ENCODE results near the gene FRMPD4.
"Not testable (repeated sequence)": the region's sequence is repeated elsewhere in the genome, so short reads cannot be mapped to it uniquely, and the experiment has no call there.

FRMPD4 gene

DNA sequence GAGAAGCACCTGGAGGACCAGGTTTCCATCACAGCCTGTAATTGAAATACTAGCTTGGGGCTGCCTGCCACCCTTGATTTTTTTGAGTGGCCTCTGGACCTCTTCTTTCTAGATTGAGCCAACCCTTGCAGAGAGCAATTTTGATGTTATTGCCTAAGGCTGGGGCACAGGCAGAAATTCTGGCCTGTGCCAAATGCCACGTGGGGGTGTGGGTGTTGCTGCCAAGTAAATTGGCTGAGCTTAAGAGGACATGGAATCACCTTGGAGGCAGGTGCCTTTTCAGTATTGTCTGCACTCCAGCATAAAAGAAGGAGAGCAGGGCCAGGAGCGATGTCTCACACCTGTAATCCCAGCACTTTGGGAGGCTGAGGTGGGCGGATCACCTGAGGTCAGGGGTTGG lies 366.9 kb downstream of the FRMPD4 start:
- POLR2A ChIA-PET: no interaction called here
- DNase-seq (ENCODE audit: extremely low spot score): no peak
- no peak for TF ChIP-seq CTBP1 (IDR thresholded peaks at IDR 0.05; ENCODE audit: borderline replicate concordance)
- no peak for TF ChIP-seq TARDBP (IDR thresholded peaks at IDR 0.05)
- no peak for TF ChIP-seq BHLHE40 (IDR thresholded peaks at IDR 0.05; ENCODE audit: borderline replicate concordance)
- no peak for TF ChIP-seq LEF1 (IDR thresholded peaks at IDR 0.05; ENCODE audit: borderline replicate concordance)
- TF ChIP-seq, protein P1, sequence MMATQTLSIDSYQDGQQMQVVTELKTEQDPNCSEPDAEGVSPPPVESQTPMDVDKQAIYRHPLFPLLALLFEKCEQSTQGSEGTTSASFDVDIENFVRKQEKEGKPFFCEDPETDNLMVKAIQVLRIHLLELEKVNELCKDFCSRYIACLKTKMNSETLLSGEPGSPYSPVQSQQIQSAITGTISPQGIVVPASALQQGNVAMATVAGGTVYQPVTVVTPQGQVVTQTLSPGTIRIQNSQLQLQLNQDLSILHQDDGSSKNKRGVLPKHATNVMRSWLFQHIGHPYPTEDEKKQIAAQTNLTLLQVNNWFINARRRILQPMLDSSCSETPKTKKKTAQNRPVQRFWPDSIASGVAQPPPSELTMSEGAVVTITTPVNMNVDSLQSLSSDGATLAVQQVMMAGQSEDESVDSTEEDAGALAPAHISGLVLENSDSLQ (IDR thresholded peaks at IDR 0.05): no peak
- no peak for TF ChIP-seq ZNF384 (IDR thresholded peaks at IDR 0.05)
- TF ChIP-seq FOXM1 (IDR thresholded peaks at IDR 0.05; ENCODE audit: borderline replicate concordance): no peak
- no peak for TF ChIP-seq SUZ12 (IDR thresholded peaks at IDR 0.05)
- TF ChIP-seq SP1 (IDR thresholded peaks at IDR 0.05): no peak
- TF ChIP-seq NFRKB (IDR thresholded peaks at IDR 0.05): no peak
- CTCF ChIA-PET: no interaction called here

DNA sequence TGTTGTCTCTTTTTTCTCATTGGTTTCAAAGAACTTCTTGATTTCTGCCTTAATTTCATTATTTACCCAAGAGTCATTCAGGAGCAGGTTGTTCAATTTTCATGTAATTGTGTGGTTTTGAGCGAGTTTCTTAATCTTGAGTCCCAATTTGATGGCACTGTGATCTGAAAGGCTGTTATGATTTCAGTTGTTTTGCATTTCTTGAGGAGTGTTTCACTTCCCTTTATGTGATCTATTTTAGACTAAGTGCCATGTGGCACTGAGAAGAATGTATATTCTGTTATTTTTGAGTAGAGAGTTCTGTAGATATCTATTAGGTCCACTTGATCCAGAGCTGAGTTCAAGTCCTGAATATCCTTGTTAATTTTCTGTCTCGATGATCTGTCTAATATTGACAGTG lies 377.1 kb downstream of the FRMPD4 start:
- CTCF ChIA-PET; DNase-seq (ENCODE audit: extremely low spot score); POLR2A ChIA-PET: not testable (repeated sequence)

DNA sequence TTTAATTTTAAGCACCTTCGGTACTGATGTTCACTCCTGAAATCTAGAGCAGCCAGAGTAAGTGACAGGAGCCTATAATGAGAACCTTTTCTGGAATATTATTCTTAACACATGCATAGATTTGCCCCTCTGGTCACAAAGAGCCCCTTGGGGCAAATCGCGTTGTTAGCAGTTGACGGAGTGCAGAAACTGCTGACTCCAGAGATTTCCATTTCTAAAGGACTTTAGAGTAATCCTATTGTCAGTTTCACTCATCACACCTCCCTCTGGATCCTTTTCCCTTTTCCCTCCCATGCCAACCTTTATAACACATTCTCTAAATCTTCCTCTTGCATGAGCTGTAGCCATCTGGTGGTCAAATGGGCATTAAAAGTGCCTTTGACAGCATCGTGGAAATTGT lies 388.0 kb downstream of the FRMPD4 start:
- DNase-seq (ENCODE audit: extremely low spot score): no peak
- POLR2A ChIA-PET: no interaction called here
- CTCF ChIA-PET: interaction anchor here (0.6 kb wide), 1 partner anchor 433 kb away, joined by 7 read pairs; no protein-coding TSS in a partner anchor
- TF ChIP-seq, protein P1 (IDR thresholded peaks at IDR 0.05): no peak
- TF ChIP-seq FOXK2 (IDR thresholded peaks at IDR 0.05) (no peak), FOXA1 (IDR thresholded peaks at IDR 0.05) (no peak), CTBP1 (IDR thresholded peaks at IDR 0.05; ENCODE audit: borderline replicate concordance) (no peak), FOXM1 (IDR thresholded peaks at IDR 0.05; ENCODE audit: borderline replicate concordance) (no peak), ARNT (IDR thresholded peaks at IDR 0.05) (no peak), HDGF (IDR thresholded peaks at IDR 0.05; ENCODE audit: borderline replicate concordance) (no peak), SUZ12 (IDR thresholded peaks at IDR 0.05) (no peak), BHLHE40 (IDR thresholded peaks at IDR 0.05; ENCODE audit: borderline replicate concordance) (no peak), ZNF384 (IDR thresholded peaks at IDR 0.05) (no peak), SP1 (IDR thresholded peaks at IDR 0.05) (no peak), NFRKB (IDR thresholded peaks at IDR 0.05) (no peak), ELF4 (IDR thresholded peaks at IDR 0.05) (no peak)

DNA sequence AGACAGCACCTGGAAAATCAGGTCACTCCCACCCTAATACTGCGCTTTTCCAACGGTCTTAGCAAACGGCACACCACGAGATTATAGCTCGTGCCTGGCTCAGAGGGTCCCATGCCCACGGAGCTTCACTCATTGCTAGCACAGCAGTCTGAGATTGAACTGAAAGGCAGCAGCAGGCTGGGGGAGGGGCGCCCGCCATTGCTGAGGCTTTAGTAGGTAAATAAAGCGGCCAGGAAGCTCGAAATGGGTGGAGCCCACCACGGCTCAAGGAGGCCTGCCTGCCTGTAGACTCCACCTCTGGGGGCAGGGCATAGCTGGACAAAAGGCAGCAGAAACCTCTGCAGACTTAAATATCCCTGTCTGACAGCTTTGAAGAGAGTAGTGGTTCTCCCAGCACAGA lies 399.8 kb downstream of the FRMPD4 start:
- POLR2A ChIA-PET; DNase-seq (ENCODE audit: extremely low spot score): not testable (repeated sequence)
- CTCF ChIA-PET: interaction anchor here (0.6 kb wide), 1 partner anchor 12 kb away, joined by 4 read pairs; no protein-coding TSS in a partner anchor

DNA sequence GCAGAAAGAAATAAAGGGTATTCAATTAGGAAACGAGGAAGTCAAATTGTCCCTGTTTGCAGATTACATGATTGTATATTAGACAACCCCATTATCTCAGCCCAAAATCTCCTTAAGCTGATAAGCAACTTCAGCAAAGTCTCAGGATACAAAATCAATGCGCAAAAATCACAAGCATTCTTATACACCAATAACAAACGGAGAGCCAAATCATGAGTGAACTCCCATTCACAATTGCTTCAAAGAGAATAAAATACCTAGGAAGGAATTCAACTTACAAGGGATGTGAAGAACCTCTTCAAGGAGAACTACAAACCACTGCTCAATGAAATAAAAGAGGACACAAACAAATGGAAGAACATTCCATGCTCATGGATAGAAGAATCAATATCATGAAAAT lies 404.0 kb downstream of the FRMPD4 start:
- DNase-seq (ENCODE audit: extremely low spot score); CTCF ChIA-PET; POLR2A ChIA-PET: not testable (repeated sequence)

DNA sequence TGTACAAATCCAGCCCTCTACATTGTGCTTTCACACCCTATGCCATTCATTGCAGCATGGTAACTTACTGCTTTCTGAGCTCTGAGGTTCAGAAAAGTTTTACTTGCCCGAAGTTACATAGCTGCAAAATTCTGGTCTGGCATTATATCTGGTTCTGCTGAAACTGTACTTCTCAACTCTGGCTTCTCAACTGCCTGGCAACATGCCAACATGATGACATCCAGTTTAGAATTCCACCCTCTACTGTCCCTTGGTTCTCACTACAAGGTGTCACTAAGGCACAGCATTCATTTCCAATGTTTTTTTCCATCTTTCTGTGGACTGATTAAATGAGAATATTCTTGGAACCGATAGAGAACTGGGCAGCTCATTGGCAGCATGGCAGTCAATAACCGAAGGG lies 410.1 kb downstream of the FRMPD4 start:
- DNase-seq (ENCODE audit: extremely low spot score): no peak
- TF ChIP-seq, protein P1 (IDR thresholded peaks at IDR 0.05): no peak
- ChIA-PET POLR2A (no interaction called here), CTCF (no interaction called here)

DNA sequence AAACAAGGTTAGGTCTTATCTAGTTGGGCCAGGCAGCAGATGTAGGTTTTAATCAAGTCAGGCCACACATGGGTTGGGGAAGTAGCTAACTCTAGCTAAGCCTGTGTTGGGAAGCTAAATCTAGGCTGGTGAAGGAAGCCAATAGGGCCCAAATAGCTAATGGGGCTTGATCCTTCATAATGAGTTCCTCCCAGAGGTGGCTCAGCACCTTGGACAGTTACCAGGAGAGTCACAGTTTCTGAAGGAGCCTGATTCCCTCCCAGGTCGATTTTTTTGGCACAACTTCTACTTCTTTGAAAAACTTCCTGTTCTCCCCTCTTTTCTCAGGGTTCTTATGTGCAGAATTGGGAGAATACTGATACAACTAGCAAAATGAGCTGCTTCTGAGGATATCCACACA lies 410.5 kb downstream of the FRMPD4 start:
- CTCF ChIA-PET: no interaction called here
- POLR2A ChIA-PET: no interaction called here
- peak; percentile 17 for DNase-seq (ENCODE audit: extremely low spot score)
- TF ChIP-seq L3MBTL2 (conservative IDR thresholded peaks at IDR 0.05): no peak
- no peak for TF ChIP-seq FOXM1 (IDR thresholded peaks at IDR 0.05; ENCODE audit: borderline replicate concordance)
- no peak for TF ChIP-seq FOXK2 (IDR thresholded peaks at IDR 0.05)
- no peak for TF ChIP-seq ARNT (IDR thresholded peaks at IDR 0.05)
- TF ChIP-seq SUZ12 (IDR thresholded peaks at IDR 0.05): no peak
- no peak for TF ChIP-seq TARDBP (IDR thresholded peaks at IDR 0.05)
- TF ChIP-seq SP1 (IDR thresholded peaks at IDR 0.05): no peak
- TF ChIP-seq CTBP1 (IDR thresholded peaks at IDR 0.05; ENCODE audit: borderline replicate concordance): no peak
- no peak for TF ChIP-seq HDGF (IDR thresholded peaks at IDR 0.05; ENCODE audit: borderline replicate concordance)
- no peak for TF ChIP-seq ELF4 (IDR thresholded peaks at IDR 0.05)
- TF ChIP-seq ZNF384 (IDR thresholded peaks at IDR 0.05): no peak
- TF ChIP-seq FOXA1 (IDR thresholded peaks at IDR 0.05): no peak
- TF ChIP-seq, protein P1 (IDR thresholded peaks at IDR 0.05): no peak
- no peak for TF ChIP-seq NFRKB (IDR thresholded peaks at IDR 0.05)
- no peak for TF ChIP-seq LEF1 (IDR thresholded peaks at IDR 0.05; ENCODE audit: borderline replicate concordance)

Data from HEK293T (cell line).